ENCODE measurements around the gene DGKG.

The DGKG gene

DNA sequence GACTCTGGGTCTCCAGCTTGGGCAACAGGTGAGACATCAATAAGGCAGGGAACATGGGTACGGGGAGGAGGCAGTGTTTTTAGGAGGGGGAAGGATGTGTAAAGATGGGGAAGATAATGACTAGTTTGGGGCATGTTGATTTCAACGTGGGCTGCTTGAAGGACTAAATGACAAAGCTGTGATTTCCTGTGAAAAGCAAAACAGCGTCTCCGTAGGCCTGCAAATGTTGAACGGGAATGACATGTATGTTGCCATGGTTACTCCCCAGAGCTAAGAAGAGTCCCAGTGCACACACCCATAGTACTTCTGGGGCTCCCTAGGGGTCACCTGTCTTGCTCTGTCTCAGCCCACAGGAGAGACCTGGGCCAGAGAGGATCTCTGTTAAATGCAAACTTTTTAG lies 181.9 kb downstream of the DGKG start:
- H3K27ac ChIP-seq (ENCODE audit: low read depth in 2 of 2, low read length in 2 of 2), result no peak overlapping the region

DNA sequence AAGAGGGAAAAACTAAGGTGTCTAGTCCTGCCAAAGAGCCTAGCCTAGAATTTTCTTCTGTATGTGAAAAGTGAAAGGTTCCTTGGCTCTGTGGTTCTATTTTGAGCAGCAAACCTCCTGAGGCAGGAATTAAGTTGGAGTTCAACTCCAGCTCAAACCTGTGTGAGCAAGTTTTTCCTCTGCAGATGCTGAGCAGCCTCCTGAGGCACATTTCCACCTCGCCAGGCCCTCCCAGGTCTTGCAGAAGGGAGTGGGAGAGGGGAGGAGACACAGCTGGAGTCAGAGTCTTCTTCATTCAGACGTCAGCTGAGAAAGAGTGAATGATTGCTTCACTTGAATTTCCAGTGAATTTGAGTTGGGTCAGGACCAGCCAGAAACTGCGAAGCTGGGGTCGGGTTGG lies 183.6 kb downstream of the DGKG start:
- Histone ChIP-seq H3K27me3 (ENCODE audit: control insufficient read depth in 2 of 2, insufficient read depth in 2 of 2, low read length in 2 of 2) (no peaks in the 10 kb centered on the region), H3K9ac (ENCODE audit: low read depth in 1 of 2, low read length in 2 of 2) (no peak overlapping the region), H3K27ac (ENCODE audit: low read depth in 2 of 2, low read length in 2 of 2) (no peak overlapping the region), H3K4me1 (ENCODE audit: control insufficient read depth in 2 of 2, insufficient read depth in 2 of 2, low read length in 2 of 2) (peaks cover 0 to 3% of the 10 kb centered on the region in 2 donors), H3K9me3 (ENCODE audit: control insufficient read depth in 2 of 2, low read length in 2 of 2) (no peaks in the 10 kb centered on the region), H3K4me3 (ENCODE audit: low read length in 2 of 2) (no peak overlapping the region), H3K36me3 (ENCODE audit: control insufficient read depth in 2 of 2, insufficient read depth in 2 of 2, low read length in 2 of 2) (no peaks in the 10 kb centered on the region)

More for the DNA sequence above, 181.9 kb downstream of the DGKG start:
- Histone ChIP-seq H3K9ac (ENCODE audit: low read depth in 1 of 2, low read length in 2 of 2) (no peak overlapping the region), H3K27me3 (ENCODE audit: control insufficient read depth in 2 of 2, insufficient read depth in 2 of 2, low read length in 2 of 2) (no peaks in the 10 kb centered on the region), H3K4me3 (ENCODE audit: low read length in 2 of 2) (no peak overlapping the region), H3K36me3 (ENCODE audit: control insufficient read depth in 2 of 2, insufficient read depth in 2 of 2, low read length in 2 of 2) (no peaks in the 10 kb centered on the region), H3K4me1 (ENCODE audit: control insufficient read depth in 2 of 2, insufficient read depth in 2 of 2, low read length in 2 of 2) (peaks cover 0 to 3% of the 10 kb centered on the region in 2 donors), H3K9me3 (ENCODE audit: control insufficient read depth in 2 of 2, low read length in 2 of 2) (no peaks in the 10 kb centered on the region)

DNA sequence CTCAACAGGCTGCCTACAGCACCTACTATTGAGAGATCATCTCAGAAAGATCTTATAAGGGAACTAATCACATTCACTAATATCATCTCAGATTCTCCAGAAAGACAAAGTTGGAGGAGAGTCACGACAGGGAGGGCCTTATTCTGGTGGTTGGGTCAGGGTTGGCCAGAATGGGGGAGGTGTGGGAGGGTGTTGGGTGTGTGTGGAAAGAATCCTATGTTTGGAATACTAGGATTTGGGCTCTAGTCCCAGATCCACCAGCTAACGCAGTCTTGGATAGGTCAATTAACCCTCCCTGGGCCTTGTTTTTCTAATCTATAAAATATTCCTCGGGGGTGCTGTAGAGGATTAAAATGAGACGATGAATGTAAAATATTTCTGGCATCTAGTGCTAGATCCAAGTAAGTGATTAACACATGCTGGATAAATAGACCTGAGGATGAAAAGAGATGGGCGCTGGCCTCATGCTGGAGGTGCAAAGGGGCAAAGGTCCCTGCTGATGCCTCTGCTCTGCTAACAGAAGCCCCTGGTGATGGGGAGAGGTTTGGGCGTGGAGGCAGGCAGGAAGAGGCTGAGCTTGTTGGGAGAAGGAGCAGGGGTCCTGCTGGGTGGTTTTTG lies 185.6 kb downstream of the DGKG start:
- H3K27ac ChIP-seq (ENCODE audit: low read depth in 2 of 2, low read length in 2 of 2), result no peak overlapping the region
- H3K9ac ChIP-seq (ENCODE audit: low read depth in 1 of 2, low read length in 2 of 2), result no peak overlapping the region
- H3K27me3 ChIP-seq (ENCODE audit: control insufficient read depth in 2 of 2, insufficient read depth in 2 of 2, low read length in 2 of 2), result no peaks in the 10 kb centered on the region
- peaks cover 0 to 3% of the 10 kb centered on the region in 2 donors for H3K4me1 ChIP-seq (ENCODE audit: control insufficient read depth in 2 of 2, insufficient read depth in 2 of 2, low read length in 2 of 2)
- no peaks in the 10 kb centered on the region for H3K36me3 ChIP-seq (ENCODE audit: control insufficient read depth in 2 of 2, insufficient read depth in 2 of 2, low read length in 2 of 2)
- no peak overlapping the region for H3K4me3 ChIP-seq (ENCODE audit: low read length in 2 of 2)
- H3K9me3 ChIP-seq (ENCODE audit: control insufficient read depth in 2 of 2, low read length in 2 of 2), result no peaks in the 10 kb centered on the region

DNA sequence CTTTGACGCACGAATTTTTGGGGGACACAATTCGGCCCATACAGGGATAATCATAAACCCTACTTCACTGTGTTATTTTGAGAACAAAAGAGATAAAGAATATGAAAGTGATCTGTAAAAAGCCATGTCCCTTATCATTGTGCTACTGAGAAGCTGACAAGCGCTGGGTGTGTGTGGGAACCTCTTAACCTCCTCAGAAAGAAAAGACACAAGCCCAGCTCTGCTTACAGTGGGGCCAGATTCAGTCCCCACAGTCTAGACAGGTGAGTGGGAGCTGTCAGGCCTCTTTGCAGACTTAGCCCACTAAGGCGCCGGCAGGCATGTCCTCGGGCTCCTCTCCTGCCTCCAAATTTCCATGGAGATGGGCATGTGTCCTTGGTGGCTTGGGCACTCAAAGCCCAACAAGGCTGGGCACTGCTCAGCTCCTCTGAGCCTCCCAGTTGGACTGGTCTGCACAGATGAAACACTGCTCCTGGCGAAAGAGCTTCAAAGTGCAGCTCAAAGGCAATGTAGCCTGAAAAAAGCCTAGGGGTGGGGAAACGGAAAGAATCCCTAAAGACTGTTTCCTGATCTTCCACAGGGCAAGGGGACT lies 188.7 kb downstream of the DGKG start:
- Histone ChIP-seq H3K9ac (ENCODE audit: low read depth in 1 of 2, low read length in 2 of 2) (no peak overlapping the region), H3K4me1 (ENCODE audit: control insufficient read depth in 2 of 2, insufficient read depth in 2 of 2, low read length in 2 of 2) (peaks cover 0 to 3% of the 10 kb centered on the region in 2 donors), H3K4me3 (ENCODE audit: low read length in 2 of 2) (no peak overlapping the region), H3K27ac (ENCODE audit: low read depth in 2 of 2, low read length in 2 of 2) (no peak overlapping the region), H3K27me3 (ENCODE audit: control insufficient read depth in 2 of 2, insufficient read depth in 2 of 2, low read length in 2 of 2) (no peaks in the 10 kb centered on the region), H3K36me3 (ENCODE audit: control insufficient read depth in 2 of 2, insufficient read depth in 2 of 2, low read length in 2 of 2) (no peaks in the 10 kb centered on the region), H3K9me3 (ENCODE audit: control insufficient read depth in 2 of 2, low read length in 2 of 2) (no peaks in the 10 kb centered on the region)

DNA sequence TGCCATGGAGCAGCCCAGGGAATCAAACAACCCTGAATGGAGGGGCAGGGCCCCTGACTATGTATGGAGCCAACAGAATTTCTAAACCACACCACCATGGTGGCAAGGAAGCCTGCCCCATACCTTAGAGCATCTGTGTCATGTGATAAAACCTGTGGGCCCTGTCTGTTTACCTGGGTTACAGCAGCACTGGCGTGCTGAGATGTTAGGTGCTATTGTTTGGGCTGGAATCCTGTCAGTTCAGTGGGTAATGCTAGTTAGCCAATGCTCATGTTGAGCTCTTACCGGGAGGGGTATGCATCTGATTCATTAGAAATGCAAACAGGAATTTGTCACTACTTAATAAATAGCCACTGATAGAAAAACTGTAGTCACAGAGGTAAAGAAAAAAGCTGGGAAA lies 189.7 kb downstream of the DGKG start:
- H3K9ac ChIP-seq (ENCODE audit: low read depth in 1 of 2, low read length in 2 of 2), result no peak overlapping the region
- no peak overlapping the region for H3K4me3 ChIP-seq (ENCODE audit: low read length in 2 of 2)
- no peaks in the 10 kb centered on the region for H3K9me3 ChIP-seq (ENCODE audit: control insufficient read depth in 2 of 2, low read length in 2 of 2)
- no peak overlapping the region for H3K27ac ChIP-seq (ENCODE audit: low read depth in 2 of 2, low read length in 2 of 2)
- H3K27me3 ChIP-seq (ENCODE audit: control insufficient read depth in 2 of 2, insufficient read depth in 2 of 2, low read length in 2 of 2), result no peaks in the 10 kb centered on the region
- no peaks in the 10 kb centered on the region for H3K36me3 ChIP-seq (ENCODE audit: control insufficient read depth in 2 of 2, insufficient read depth in 2 of 2, low read length in 2 of 2)
- peaks cover 0 to 3% of the 10 kb centered on the region in 2 donors for H3K4me1 ChIP-seq (ENCODE audit: control insufficient read depth in 2 of 2, insufficient read depth in 2 of 2, low read length in 2 of 2)

DNA sequence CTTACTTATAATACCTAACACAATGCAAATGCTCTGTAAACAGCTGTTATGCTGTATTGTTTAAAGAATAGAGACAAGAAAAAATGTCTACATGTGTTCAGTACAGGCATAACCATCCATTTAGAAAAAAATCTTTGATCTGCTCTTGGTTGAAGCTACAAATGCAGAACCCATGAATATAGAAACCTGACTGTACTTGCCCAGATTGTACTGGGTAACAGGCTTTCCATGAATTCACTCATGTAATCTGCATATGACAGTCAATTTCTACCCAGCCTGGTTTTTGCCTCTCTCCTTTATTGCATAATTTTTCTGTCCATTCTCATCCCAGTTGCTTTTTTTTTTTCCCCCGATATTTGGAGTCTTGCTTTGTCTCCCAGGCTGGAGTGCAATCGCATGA lies 190.5 kb downstream of the DGKG start:
- no peaks in the 10 kb centered on the region for H3K36me3 ChIP-seq (ENCODE audit: control insufficient read depth in 2 of 2, insufficient read depth in 2 of 2, low read length in 2 of 2)
- no peaks in the 10 kb centered on the region for H3K4me1 ChIP-seq (ENCODE audit: control insufficient read depth in 2 of 2, insufficient read depth in 2 of 2, low read length in 2 of 2)
- H3K27me3 ChIP-seq (ENCODE audit: control insufficient read depth in 2 of 2, insufficient read depth in 2 of 2, low read length in 2 of 2), result no peaks in the 10 kb centered on the region
- H3K4me3 ChIP-seq (ENCODE audit: low read length in 2 of 2), result no peak overlapping the region
- H3K9me3 ChIP-seq (ENCODE audit: control insufficient read depth in 2 of 2, low read length in 2 of 2), result no peaks in the 10 kb centered on the region
- H3K9ac ChIP-seq (ENCODE audit: low read depth in 1 of 2, low read length in 2 of 2), result no peak overlapping the region
- H3K27ac ChIP-seq (ENCODE audit: low read depth in 2 of 2, low read length in 2 of 2), result no peak overlapping the region

DNA sequence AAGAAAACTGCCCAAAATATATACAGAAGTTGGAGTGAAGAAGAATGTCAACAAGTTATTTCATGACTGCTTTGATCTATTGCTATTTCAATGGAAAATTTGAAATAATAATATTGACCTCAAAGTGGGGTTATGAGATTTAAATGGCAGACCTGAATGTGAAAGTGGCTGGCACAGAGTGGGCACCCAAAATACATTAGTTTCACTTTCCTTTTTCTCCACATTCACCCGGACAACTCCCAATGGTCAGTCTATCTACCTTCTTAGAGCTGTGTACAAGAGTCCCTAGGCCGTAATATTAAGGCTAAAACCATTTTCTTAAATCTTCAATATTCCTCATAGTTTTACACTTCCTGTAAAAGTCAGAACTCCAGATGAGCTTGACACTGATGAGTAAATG lies 191.5 kb downstream of the DGKG start:
- H3K27me3 ChIP-seq (ENCODE audit: control insufficient read depth in 2 of 2, insufficient read depth in 2 of 2, low read length in 2 of 2), result no peaks in the 10 kb centered on the region
- H3K27ac ChIP-seq (ENCODE audit: low read depth in 2 of 2, low read length in 2 of 2), result no peak overlapping the region
- H3K9me3 ChIP-seq (ENCODE audit: control insufficient read depth in 2 of 2, low read length in 2 of 2), result no peaks in the 10 kb centered on the region
- H3K9ac ChIP-seq (ENCODE audit: low read depth in 1 of 2, low read length in 2 of 2), result no peak overlapping the region
- H3K36me3 ChIP-seq (ENCODE audit: control insufficient read depth in 2 of 2, insufficient read depth in 2 of 2, low read length in 2 of 2), result no peaks in the 10 kb centered on the region
- H3K4me3 ChIP-seq (ENCODE audit: low read length in 2 of 2), result no peak overlapping the region
- no peaks in the 10 kb centered on the region for H3K4me1 ChIP-seq (ENCODE audit: control insufficient read depth in 2 of 2, insufficient read depth in 2 of 2, low read length in 2 of 2)

DNA sequence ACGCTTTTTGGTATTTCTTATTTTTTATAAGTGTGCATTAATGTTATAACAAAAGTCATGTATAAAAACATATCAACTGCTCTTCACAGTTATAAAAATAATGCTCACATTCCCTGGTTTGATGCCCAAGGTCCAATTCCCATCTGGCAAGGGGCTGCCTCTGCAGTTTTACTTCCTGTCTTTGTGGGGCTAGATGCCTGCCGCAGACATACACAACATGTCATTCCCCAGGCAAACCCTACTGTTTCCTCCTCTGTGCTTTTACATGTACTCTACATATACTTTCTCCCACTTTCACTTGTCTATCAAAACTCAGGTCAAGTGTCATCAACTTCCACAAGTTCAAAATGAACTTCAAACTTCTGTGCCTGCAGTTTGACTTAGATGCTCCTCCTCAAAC lies 192.7 kb downstream of the DGKG start:
- Histone ChIP-seq H3K27me3 (ENCODE audit: control insufficient read depth in 2 of 2, insufficient read depth in 2 of 2, low read length in 2 of 2) (no peaks in the 10 kb centered on the region), H3K36me3 (ENCODE audit: control insufficient read depth in 2 of 2, insufficient read depth in 2 of 2, low read length in 2 of 2) (no peaks in the 10 kb centered on the region), H3K4me1 (ENCODE audit: control insufficient read depth in 2 of 2, insufficient read depth in 2 of 2, low read length in 2 of 2) (no peaks in the 10 kb centered on the region), H3K27ac (ENCODE audit: low read depth in 2 of 2, low read length in 2 of 2) (no peak overlapping the region), H3K9me3 (ENCODE audit: control insufficient read depth in 2 of 2, low read length in 2 of 2) (no peaks in the 10 kb centered on the region), H3K9ac (ENCODE audit: low read depth in 1 of 2, low read length in 2 of 2) (no peak overlapping the region), H3K4me3 (ENCODE audit: low read length in 2 of 2) (no peak overlapping the region)

DNA sequence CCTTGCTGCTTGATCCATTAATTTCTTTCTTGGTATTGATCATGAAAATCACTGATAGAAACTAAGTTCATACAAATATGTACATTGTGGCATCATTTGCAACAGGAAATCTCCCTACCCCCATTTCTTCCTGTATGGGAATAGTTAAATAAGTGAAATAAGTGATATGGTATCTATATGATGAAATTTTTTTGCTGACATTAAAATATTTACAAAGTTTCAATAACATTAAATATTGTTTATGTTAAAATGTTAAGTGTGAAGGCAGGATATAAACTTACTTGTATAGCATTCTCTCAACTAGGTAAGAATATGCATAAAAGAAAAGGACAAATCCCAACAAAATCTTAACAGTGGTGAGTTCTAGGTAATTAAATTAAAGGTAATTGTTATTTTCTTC lies 193.1 kb downstream of the DGKG start:
- Histone ChIP-seq H3K4me3 (ENCODE audit: low read length in 2 of 2) (no peak overlapping the region), H3K4me1 (ENCODE audit: control insufficient read depth in 2 of 2, insufficient read depth in 2 of 2, low read length in 2 of 2) (no peaks in the 10 kb centered on the region), H3K27me3 (ENCODE audit: control insufficient read depth in 2 of 2, insufficient read depth in 2 of 2, low read length in 2 of 2) (no peaks in the 10 kb centered on the region), H3K36me3 (ENCODE audit: control insufficient read depth in 2 of 2, insufficient read depth in 2 of 2, low read length in 2 of 2) (no peaks in the 10 kb centered on the region), H3K9me3 (ENCODE audit: control insufficient read depth in 2 of 2, low read length in 2 of 2) (no peaks in the 10 kb centered on the region), H3K9ac (ENCODE audit: low read depth in 1 of 2, low read length in 2 of 2) (no peak overlapping the region), H3K27ac (ENCODE audit: low read depth in 2 of 2, low read length in 2 of 2) (no peak overlapping the region)

DNA sequence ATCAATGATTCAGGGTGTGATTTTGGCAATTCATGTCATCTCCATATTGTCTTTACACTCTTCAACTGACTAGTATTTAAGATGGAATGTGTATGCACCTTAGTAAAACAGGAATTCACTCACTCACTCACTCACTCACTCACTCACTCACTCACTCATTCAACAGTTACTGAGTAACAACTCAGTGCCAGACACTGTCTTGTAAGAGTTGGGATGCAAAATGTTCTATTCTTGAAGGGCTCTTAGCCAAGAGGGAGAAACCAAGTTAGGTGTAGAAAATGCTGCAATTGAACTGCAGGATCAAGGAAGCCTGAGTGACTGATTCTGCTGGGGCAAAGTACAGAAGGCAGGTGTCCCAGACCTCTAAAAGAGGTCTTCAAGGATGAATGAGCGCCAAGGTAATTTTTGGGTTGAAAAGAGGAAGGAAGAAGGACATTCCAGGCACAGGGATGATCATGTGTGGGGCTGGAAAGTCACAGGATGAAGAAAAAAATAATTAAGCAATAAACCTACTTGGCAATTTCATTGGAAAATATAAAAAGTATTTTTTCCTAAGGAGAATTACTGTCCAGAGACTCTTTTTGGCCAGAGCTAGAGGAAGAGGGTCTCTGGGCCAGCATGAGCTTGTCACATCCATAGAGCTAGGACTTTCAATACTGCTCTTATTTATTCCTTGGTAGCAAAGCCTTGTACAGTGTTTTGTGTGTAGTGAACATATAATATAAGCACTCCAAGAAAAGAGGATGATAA lies 194.2 kb downstream of the DGKG start:
- Histone ChIP-seq H3K4me3 (ENCODE audit: low read length in 2 of 2) (no peak overlapping the region), H3K36me3 (ENCODE audit: control insufficient read depth in 2 of 2, insufficient read depth in 2 of 2, low read length in 2 of 2) (no peaks in the 10 kb centered on the region), H3K9me3 (ENCODE audit: control insufficient read depth in 2 of 2, low read length in 2 of 2) (no peaks in the 10 kb centered on the region), H3K27me3 (ENCODE audit: control insufficient read depth in 2 of 2, insufficient read depth in 2 of 2, low read length in 2 of 2) (peaks cover 0 to 2% of the 10 kb centered on the region in 2 donors), H3K9ac (ENCODE audit: low read depth in 1 of 2, low read length in 2 of 2) (no peak overlapping the region), H3K27ac (ENCODE audit: low read depth in 2 of 2, low read length in 2 of 2) (no peak overlapping the region), H3K4me1 (ENCODE audit: control insufficient read depth in 2 of 2, insufficient read depth in 2 of 2, low read length in 2 of 2) (no peaks in the 10 kb centered on the region)
